Spleen (tissue), 7 donors: ENCODE measurements around the gene CCDC102B.

ENCODE experiments used
- POLR2A ChIP-seq, 3 donors: fragments of 450-650 bp; IDR thresholded peaks; one replicate each; pipeline ENCODE4 v1.5.1; 2017; ENCODE audit warnings: antibody characterized with exemption in 3 of 3, mild to moderate bottlenecking in 1 of 3
- TF ChIP-seq, protein P1 (sequence below), 11 experiments: fragments of 200-600 bp in 7 of 11; fragments of 450-650 bp in 4 of 11; sonication (generic) in 4 of 11; IDR thresholded peaks in 8 of 11; conservative IDR thresholded peaks in 3 of 11; 1 replicate in 7 of 11; 2 replicates in 4 of 11; pipeline versions ENCODE4 v1.4.0 to v1.8.0; 2016 to 2021; ENCODE audit warnings: antibody characterized with exemption in 11 of 11, inconsistent platforms in 4 of 11, mild to moderate bottlenecking in 1 of 11
- donor health status: DM: no; HTN: no; CAD: no; lungs with moderate emphysema.
- donor health status: DM: no; HTN: no; CAD: no.
- donor health status: DM: no; HTN: no; CAD: no.

DNA sequence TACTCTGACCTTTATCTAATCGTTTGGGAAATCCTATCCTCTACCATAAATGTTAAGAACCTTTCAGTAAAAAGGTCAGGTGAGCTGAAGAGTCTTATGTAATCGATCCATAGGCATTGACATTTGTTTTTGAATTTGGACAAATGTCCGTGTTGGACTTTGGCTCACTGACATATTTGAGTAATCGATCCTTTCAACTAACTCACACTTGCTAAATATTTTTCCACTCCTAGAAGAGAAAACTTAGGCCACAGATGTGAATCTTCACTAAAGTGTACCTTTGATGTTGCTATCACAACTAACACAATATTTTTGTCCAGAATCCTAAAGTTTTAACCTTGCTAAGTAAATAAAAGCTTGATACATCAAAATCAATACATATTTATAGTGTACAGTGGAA lies 89.5 kb downstream of the CCDC102B start:
- no peak for TF ChIP-seq POLR2A (IDR thresholded peaks at IDR 0.05)
- TF ChIP-seq, protein P1, sequence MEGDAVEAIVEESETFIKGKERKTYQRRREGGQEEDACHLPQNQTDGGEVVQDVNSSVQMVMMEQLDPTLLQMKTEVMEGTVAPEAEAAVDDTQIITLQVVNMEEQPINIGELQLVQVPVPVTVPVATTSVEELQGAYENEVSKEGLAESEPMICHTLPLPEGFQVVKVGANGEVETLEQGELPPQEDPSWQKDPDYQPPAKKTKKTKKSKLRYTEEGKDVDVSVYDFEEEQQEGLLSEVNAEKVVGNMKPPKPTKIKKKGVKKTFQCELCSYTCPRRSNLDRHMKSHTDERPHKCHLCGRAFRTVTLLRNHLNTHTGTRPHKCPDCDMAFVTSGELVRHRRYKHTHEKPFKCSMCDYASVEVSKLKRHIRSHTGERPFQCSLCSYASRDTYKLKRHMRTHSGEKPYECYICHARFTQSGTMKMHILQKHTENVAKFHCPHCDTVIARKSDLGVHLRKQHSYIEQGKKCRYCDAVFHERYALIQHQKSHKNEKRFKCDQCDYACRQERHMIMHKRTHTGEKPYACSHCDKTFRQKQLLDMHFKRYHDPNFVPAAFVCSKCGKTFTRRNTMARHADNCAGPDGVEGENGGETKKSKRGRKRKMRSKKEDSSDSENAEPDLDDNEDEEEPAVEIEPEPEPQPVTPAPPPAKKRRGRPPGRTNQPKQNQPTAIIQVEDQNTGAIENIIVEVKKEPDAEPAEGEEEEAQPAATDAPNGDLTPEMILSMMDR (IDR thresholded peaks at IDR 0.05 in 8 of 11, conservative IDR thresholded peaks at IDR 0.05 in 3 of 11), result no peak
